Measurements from ENCODE around the gene DNAJC7.

The DNAJC7 gene

DNA sequence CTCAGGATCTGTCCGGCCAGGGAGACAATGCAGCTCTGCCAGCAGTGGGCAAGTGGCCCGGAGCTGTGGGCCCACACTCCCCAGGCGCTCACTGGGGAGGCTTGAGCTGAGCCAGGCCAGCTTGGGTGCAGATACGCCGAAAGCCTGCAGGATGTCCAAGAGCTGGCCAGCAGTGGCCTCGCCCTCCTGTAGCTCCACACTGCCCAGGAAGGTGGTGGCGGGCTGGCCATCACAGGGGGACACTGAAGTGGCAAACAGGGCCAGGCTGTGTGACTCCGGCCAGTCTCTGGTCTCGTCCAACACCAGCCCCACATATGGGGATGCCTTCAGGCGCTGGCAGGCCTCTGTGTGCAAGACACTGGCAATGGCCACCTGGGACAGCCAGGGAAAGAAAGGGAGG is 23.6 kb upstream of the DNAJC7 start:
- Histone ChIP-seq H2AFZ (ENCODE audit: low read length, unreplicated experiment) (no peak overlapping the region), H3K36me3 (ENCODE audit: insufficient read depth, low read length) (no peaks in the 10 kb centered on the region), H3K79me2 (ENCODE audit: control insufficient read depth, insufficient read depth, low read length, unreplicated experiment) (no peaks in the 10 kb centered on the region), H3K27ac (ENCODE audit: low read depth, low read length) (no peak overlapping the region), H3K4me3 (ENCODE audit: low read depth, low read length) (no peak overlapping the region), H3K27me3 (ENCODE audit: insufficient read depth, low read length) (peaks cover 8% of the 10 kb centered on the region; the same call in 1 of the 2 replicates), H3K4me1 (ENCODE audit: control insufficient read depth, insufficient read depth, low read length, unreplicated experiment) (no peaks in the 10 kb centered on the region)

DNA sequence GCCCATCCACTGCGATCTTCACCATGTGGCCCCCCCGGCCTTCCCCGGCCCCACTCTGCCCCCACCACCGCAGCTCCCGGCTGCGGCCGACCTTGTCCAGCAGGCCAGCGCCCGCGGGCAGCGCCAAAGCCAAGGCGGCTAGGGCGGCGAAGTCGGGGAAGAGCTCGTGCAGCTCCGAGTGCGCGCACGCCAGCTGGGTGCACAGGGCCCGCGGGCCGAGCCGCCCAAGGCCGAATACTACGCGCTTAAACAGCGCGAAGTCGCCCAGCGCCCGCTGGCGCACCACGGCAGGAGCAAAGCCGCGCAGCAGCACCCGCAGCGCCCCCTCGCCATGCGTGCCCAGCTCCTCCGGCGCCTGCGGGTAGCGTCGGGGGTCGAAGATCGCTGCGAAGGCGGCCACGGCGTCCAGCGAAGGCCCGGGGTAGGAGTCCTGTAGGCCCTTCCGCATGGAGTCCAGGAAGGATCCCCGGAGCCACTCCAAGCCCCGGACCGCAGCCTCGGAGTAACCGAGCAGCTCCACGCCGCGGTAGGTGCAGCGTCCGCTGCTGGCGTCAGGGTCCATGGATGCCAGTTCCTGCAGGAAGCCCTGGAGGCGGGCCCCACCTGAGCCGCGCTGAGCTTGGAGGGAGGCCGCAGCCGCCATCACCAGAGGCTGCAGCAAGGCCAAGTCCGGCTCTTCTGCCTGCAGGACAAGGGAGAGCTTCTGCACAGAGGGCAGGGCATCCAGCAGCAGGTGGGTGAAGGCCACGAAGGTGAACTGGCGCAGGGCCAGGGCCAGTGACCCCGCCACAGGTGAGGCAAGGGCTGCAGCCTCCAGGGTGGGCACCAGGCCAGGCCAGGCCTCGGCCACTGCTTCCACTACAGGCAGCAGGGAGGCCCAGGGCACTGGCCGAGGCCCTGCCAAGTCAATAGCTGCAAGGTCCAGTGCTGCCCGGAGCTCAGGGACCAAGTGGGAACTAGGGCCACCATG is 22.8 kb upstream of the DNAJC7 start:
- no peaks in the 10 kb centered on the region for H3K79me2 ChIP-seq (ENCODE audit: control insufficient read depth, insufficient read depth, low read length, unreplicated experiment)
- H3K36me3 ChIP-seq (ENCODE audit: insufficient read depth, low read length), result no peaks in the 10 kb centered on the region
- no peaks in the 10 kb centered on the region for H3K4me1 ChIP-seq (ENCODE audit: control insufficient read depth, insufficient read depth, low read length, unreplicated experiment)
- no peak overlapping the region for H3K27ac ChIP-seq (ENCODE audit: low read depth, low read length)
- no peak overlapping the region for H2AFZ ChIP-seq (ENCODE audit: low read length, unreplicated experiment)
- H3K27me3 ChIP-seq (ENCODE audit: insufficient read depth, low read length), result peaks cover 8% of the 10 kb centered on the region; the same call in 1 of the 2 replicates
- no peak overlapping the region for H3K4me3 ChIP-seq (ENCODE audit: low read depth, low read length)

DNA sequence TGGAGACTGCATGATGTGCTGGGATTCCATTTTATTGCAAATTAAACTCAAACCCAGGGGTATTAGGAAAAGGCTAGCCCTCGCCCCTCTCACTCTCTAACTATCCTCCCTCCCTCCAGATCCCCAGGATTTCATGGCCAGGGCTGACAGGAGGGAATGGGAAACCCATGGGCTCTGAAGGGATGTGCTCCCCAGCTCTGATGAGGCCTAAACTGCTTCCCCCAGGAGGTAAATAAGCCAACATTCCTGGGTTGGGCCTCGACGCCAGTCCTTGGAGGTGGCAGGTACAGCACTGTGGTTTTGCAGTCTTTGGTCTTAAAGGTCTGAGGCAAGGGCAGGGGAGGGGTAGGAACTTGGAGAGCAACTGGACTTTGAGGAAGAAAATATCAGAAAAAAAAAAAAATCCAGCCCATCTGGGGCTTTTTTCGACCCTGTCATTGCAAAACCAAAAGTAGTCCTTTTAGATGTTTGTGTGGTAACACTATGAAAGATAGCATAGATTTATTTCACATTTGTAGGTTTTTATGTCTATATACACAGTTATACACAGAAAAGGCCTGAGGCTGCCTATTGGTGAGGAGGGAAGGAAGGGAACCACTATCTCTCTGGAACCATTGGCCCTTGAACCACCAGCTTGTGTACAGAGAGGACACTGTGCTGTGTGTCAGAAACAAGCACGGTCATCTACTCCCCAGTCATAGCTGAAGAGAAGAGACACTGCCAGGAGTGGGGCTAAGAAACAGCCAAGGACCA is 21.2 kb upstream of the DNAJC7 start:
- no peak overlapping the region for H3K27ac ChIP-seq (ENCODE audit: low read depth, low read length)
- H2AFZ ChIP-seq (ENCODE audit: low read length, unreplicated experiment), result no peak overlapping the region
- H3K4me1 ChIP-seq (ENCODE audit: control insufficient read depth, insufficient read depth, low read length, unreplicated experiment), result no peaks in the 10 kb centered on the region
- H3K4me3 ChIP-seq (ENCODE audit: low read depth, low read length), result no peak overlapping the region
- no peaks in the 10 kb centered on the region for H3K36me3 ChIP-seq (ENCODE audit: insufficient read depth, low read length)
- H3K79me2 ChIP-seq (ENCODE audit: control insufficient read depth, insufficient read depth, low read length, unreplicated experiment), result no peaks in the 10 kb centered on the region
- peaks cover 8% of the 10 kb centered on the region; the same call in 1 of the 2 replicates for H3K27me3 ChIP-seq (ENCODE audit: insufficient read depth, low read length)

DNA sequence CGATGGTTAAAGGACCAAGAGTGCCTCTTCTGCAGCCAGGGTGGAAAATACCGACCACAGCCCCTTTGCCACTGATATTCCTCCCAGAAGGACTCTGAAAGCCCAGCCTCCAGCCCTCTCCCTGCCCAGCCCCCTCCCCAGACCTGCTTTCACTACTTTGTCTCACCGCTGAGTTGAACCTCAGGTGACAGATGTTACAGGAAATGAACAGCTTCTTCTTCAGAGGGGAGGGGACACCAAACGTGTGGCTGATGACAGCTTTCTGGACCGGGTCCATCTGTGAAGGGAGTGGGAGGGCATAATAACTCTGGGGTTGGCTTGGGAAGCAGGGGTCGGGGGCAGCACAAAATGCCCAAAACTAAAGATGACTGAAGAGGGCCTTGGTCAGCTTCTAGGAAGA is 16.8 kb upstream of the DNAJC7 start:
- Histone ChIP-seq H3K27me3 (ENCODE audit: insufficient read depth, low read length) (no peaks in the 10 kb centered on the region), H3K4me1 (ENCODE audit: control insufficient read depth, insufficient read depth, low read length, unreplicated experiment) (no peaks in the 10 kb centered on the region), H2AFZ (ENCODE audit: low read length, unreplicated experiment) (no peak overlapping the region), H3K27ac (ENCODE audit: low read depth, low read length) (no peak overlapping the region), H3K4me3 (ENCODE audit: low read depth, low read length) (no peak overlapping the region), H3K79me2 (ENCODE audit: control insufficient read depth, insufficient read depth, low read length, unreplicated experiment) (no peaks in the 10 kb centered on the region), H3K36me3 (ENCODE audit: insufficient read depth, low read length) (no peaks in the 10 kb centered on the region)

DNA sequence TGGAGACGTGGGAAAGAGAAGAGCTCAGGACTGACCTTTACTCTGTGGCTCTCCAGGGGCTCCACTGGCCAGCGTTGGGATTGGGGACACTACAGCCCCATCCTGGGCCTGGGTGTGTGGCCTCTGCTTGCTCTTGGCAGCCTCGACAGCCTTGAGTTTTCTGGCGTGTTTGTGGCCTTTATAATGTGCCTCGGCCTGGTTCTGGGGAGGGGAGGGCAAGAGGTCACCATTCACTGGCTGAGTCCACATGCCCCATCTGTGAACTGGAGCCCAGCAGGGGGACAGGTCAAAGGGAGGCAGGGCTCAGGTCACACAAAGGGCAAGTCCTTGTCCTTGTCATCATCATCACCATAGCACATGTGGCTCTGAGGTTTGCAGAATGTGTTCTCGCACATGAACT is 14.3 kb upstream of the DNAJC7 start:
- no peaks in the 10 kb centered on the region for H3K36me3 ChIP-seq (ENCODE audit: insufficient read depth, low read length)

DNA sequence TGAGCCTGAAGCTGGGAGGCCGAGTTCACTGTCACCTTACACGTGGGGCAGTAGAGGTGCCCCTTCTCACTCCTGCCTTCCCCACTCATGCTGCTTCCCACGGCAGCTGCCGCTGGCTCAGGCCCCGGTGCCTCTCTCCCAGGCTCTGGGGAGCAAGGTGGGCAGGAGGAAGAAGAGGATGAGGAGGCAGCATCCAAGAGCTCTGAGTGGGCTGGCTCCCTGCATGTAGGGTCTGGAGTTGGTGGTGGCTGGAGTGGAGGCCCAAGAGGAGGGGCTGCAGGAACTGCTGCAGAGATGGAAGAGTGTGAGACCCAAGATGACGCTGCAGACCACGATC is 11.5 kb upstream of the DNAJC7 start:
- peaks cover 32% of the 10 kb centered on the region for H3K4me1 ChIP-seq (ENCODE audit: control insufficient read depth, insufficient read depth, low read length, unreplicated experiment)
- no peak overlapping the region for H3K27ac ChIP-seq (ENCODE audit: low read depth, low read length)
- no peak overlapping the region for H3K4me3 ChIP-seq (ENCODE audit: low read depth, low read length)
- H3K27me3 ChIP-seq (ENCODE audit: insufficient read depth, low read length), result no peaks in the 10 kb centered on the region
- no peak overlapping the region for H2AFZ ChIP-seq (ENCODE audit: low read length, unreplicated experiment)
- H3K79me2 ChIP-seq (ENCODE audit: control insufficient read depth, insufficient read depth, low read length, unreplicated experiment), result no peaks in the 10 kb centered on the region
- H3K36me3 ChIP-seq (ENCODE audit: insufficient read depth, low read length), result peaks cover 5% of the 10 kb centered on the region; the same call in 1 of the 2 replicates

More for the DNA sequence above, 14.3 kb upstream of the DNAJC7 start:
- Histone ChIP-seq H2AFZ (ENCODE audit: low read length, unreplicated experiment) (no peak overlapping the region), H3K4me1 (ENCODE audit: control insufficient read depth, insufficient read depth, low read length, unreplicated experiment) (peaks cover 7% of the 10 kb centered on the region), H3K27ac (ENCODE audit: low read depth, low read length) (no peak overlapping the region), H3K79me2 (ENCODE audit: control insufficient read depth, insufficient read depth, low read length, unreplicated experiment) (no peaks in the 10 kb centered on the region), H3K4me3 (ENCODE audit: low read depth, low read length) (no peak overlapping the region), H3K27me3 (ENCODE audit: insufficient read depth, low read length) (no peaks in the 10 kb centered on the region)

DNA sequence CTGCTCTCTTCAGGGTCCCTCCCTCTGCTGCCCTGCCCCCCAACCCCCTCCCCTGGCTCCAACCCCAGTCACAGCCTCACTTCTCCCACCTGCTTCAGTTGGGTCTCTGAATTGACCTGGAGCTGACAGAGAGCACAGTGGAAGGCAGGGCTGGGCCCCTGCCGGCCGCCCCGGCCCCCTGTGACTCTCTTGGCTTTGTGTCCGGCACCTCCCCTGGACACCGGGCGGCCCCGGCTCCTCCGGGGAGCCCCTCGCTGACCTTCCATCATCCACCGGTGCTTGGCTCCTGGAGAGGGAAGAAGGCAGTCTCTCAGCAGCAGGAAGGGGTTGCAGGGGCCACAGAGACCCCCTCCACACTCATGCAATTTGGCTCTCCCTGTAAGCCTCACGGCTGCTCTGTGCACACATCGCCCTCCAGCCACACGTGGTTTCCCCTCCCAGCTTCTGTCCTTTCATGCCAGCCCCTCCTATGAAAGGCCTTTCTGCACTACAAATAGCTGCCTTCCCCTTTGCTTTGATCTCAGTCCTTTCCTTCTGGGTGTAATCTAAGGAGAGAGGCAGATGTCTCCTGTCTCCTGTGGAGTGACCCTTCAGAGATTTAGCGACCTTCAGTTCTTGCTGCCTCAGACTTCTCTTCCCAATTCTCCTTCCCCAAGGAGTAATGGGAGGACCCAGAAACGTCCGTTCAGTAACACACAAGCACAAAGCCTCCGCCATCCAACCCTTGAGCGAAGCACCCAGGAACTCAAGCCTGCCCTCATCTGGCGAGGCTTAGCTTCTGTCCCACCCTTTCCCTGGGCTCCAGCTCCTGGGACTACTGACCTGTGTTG is 10.9 kb upstream of the DNAJC7 start:
- H3K27ac ChIP-seq (ENCODE audit: low read depth, low read length), result no peak overlapping the region

DNA sequence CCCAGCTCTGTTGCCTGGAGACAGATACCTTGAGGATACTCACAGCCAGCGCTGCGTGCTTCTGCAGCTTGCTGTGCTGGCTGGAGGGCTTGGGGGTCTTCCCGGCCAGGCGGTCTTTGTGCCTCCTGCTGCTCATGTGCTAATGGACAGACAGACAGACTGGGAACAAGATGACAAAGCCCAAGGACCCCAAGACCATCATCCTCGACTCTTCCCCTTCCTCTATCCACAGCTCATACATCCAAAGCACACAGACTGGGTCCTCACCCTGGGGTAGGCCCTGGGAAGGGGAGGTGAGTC is 10.3 kb upstream of the DNAJC7 start:
- H3K27me3 ChIP-seq (ENCODE audit: insufficient read depth, low read length), result no peaks in the 10 kb centered on the region
- no peaks in the 10 kb centered on the region for H3K79me2 ChIP-seq (ENCODE audit: control insufficient read depth, insufficient read depth, low read length, unreplicated experiment)
- no peak overlapping the region for H2AFZ ChIP-seq (ENCODE audit: low read length, unreplicated experiment)
- peaks cover 35% of the 10 kb centered on the region for H3K4me1 ChIP-seq (ENCODE audit: control insufficient read depth, insufficient read depth, low read length, unreplicated experiment)
- H3K36me3 ChIP-seq (ENCODE audit: insufficient read depth, low read length), result peaks cover 9% of the 10 kb centered on the region; the same call in 1 of the 2 replicates
- no peak overlapping the region for H3K4me3 ChIP-seq (ENCODE audit: low read depth, low read length)
- H3K27ac ChIP-seq (ENCODE audit: low read depth, low read length), result no peak overlapping the region

More for the DNA sequence above, 10.9 kb upstream of the DNAJC7 start:
- Histone ChIP-seq H3K79me2 (ENCODE audit: control insufficient read depth, insufficient read depth, low read length, unreplicated experiment) (no peaks in the 10 kb centered on the region), H3K27me3 (ENCODE audit: insufficient read depth, low read length) (no peaks in the 10 kb centered on the region), H3K4me1 (ENCODE audit: control insufficient read depth, insufficient read depth, low read length, unreplicated experiment) (peaks cover 35% of the 10 kb centered on the region), H3K4me3 (ENCODE audit: low read depth, low read length) (no peak overlapping the region), H3K36me3 (ENCODE audit: insufficient read depth, low read length) (peaks cover 9% of the 10 kb centered on the region; the same call in 1 of the 2 replicates), H2AFZ (ENCODE audit: low read length, unreplicated experiment) (no peak overlapping the region)

DNA sequence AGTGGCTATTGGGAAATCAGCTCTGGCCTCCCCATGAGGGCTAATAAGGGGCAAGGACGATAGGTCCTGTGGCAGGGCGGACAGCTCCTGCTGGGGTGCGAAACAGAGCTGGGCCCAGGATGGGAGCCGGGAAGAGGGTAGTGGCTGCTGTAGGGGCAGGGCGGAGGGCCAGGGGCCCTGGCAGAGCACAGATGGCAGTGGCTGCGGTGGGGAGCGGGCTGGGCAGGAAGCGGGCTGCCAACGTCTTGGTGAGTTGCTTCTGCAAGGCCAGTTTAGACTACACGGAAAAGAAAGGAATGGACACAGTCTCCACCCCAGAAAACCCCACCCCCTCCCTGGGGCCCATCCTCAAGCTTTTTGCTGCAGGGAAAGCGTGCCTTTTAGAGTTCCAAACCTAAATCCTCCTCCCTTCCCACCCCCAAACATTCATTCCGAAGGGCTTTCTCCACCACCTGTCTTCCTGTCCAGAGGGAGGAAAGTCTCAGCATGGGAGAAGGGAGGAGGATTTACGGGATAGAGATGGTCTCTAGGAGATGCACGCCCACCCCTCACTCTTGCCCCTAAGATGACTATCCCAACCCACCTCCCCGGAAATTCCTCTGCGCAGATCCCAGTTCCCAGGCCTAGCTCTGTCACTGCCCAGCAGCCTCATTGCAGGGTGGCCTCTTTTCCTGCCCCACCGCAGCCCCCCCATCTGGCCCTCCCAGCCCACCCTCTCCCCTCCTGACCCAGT is 9.8 kb upstream of the DNAJC7 start:
- H3K36me3 ChIP-seq (ENCODE audit: insufficient read depth, low read length), result peaks cover 9% of the 10 kb centered on the region; the same call in 1 of the 2 replicates
- no peak overlapping the region for H3K27ac ChIP-seq (ENCODE audit: low read depth, low read length)
- no peaks in the 10 kb centered on the region for H3K79me2 ChIP-seq (ENCODE audit: control insufficient read depth, insufficient read depth, low read length, unreplicated experiment)
- H3K4me3 ChIP-seq (ENCODE audit: low read depth, low read length), result no peak overlapping the region
- H3K4me1 ChIP-seq (ENCODE audit: control insufficient read depth, insufficient read depth, low read length, unreplicated experiment), result peaks cover 35% of the 10 kb centered on the region
- no peak overlapping the region for H2AFZ ChIP-seq (ENCODE audit: low read length, unreplicated experiment)
- no peaks in the 10 kb centered on the region for H3K27me3 ChIP-seq (ENCODE audit: insufficient read depth, low read length)

DNA sequence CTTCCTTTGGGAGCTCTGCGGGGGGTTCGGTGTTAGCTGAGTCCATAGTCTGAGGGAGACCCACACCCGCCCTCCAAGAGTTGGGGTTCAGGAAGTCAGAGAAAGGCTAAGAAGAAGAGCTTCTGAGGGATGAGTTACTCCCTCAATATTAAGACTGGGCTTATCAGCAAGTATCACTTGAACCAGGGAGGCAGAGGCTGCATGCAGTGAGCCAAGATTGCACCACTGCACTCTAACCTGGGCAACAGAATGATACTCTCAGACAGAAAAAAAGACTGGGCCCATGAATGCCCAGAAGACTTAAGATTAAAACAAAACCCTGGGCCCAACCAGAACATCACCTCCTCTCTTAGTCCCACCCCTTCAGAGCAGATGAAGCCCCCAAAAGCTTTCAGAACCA is 8.7 kb upstream of the DNAJC7 start:
- Histone ChIP-seq H3K27ac (ENCODE audit: low read depth, low read length) (no peak overlapping the region; the same call in 1 of the 2 replicates), H3K36me3 (ENCODE audit: insufficient read depth, low read length) (peaks cover 9% of the 10 kb centered on the region; the same call in 1 of the 2 replicates), H3K4me3 (ENCODE audit: low read depth, low read length) (no peak overlapping the region), H2AFZ (ENCODE audit: low read length, unreplicated experiment) (no peak overlapping the region), H3K4me1 (ENCODE audit: control insufficient read depth, insufficient read depth, low read length, unreplicated experiment) (peaks cover 41% of the 10 kb centered on the region), H3K79me2 (ENCODE audit: control insufficient read depth, insufficient read depth, low read length, unreplicated experiment) (peaks cover 6% of the 10 kb centered on the region), H3K27me3 (ENCODE audit: insufficient read depth, low read length) (no peaks in the 10 kb centered on the region)

Measured in ACC112 (cell line).